ENCODE results near the gene AGPAT4.
A peak's percentile ranks its signal among the peaks of the same experiment; 100 is the strongest.

AGPAT4 gene

DNA sequence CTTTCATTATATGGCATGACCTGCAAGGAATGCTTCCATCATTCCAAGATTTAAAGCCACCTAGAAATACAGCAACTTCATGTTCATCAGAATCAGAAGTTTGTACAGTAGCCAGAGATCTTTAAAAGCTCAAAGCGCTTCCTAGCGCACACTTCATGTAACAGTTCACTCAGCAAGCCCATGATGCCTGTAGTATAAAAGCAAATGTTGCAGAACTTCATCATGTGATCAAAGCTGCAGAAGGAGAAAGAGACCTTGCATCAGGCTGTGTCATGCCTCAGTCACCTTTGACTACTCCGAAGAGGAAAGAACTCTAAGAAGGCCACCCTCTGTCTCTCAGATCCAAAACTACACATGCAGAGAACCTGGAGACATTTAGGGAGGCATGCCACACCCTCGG lies 78.5 kb downstream of the AGPAT4 start:
- peak; percentile 14 for DNase-seq (ENCODE audit: low read depth)
- TF ChIP-seq, protein P1, sequence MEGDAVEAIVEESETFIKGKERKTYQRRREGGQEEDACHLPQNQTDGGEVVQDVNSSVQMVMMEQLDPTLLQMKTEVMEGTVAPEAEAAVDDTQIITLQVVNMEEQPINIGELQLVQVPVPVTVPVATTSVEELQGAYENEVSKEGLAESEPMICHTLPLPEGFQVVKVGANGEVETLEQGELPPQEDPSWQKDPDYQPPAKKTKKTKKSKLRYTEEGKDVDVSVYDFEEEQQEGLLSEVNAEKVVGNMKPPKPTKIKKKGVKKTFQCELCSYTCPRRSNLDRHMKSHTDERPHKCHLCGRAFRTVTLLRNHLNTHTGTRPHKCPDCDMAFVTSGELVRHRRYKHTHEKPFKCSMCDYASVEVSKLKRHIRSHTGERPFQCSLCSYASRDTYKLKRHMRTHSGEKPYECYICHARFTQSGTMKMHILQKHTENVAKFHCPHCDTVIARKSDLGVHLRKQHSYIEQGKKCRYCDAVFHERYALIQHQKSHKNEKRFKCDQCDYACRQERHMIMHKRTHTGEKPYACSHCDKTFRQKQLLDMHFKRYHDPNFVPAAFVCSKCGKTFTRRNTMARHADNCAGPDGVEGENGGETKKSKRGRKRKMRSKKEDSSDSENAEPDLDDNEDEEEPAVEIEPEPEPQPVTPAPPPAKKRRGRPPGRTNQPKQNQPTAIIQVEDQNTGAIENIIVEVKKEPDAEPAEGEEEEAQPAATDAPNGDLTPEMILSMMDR (IDR thresholded peaks at IDR 0.05; ENCODE audit: insufficient read depth, low read depth, low read length, missing control alignments), result no peak
- H3K4me3 ChIP-seq (ENCODE audit: low read length), result no peak overlapping the region

DNA sequence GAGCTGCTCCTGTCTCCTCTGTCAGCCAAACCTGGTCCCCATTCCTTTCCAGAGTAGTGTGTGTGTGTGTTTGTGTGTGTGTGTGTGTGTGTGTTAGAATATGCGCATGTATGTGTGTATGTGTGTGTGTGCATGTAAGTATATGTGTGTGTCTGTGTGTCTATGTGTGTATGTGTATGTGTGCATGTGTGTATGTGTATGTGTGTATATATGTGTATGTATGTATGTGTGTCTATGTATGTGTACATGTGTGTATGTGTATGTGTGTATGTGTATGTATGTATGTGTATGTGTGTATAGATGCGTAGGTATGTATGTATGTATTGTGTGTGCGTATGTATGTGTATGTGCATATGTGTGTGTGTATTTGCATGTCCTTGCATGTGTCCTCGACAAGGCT lies 79.5 kb downstream of the AGPAT4 start:
- DNase-seq (ENCODE audit: low read depth), result no peak
- TF ChIP-seq, protein P1 (IDR thresholded peaks at IDR 0.05; ENCODE audit: insufficient read depth, low read depth, low read length, missing control alignments), result no peak
- no peak overlapping the region for H3K4me3 ChIP-seq (ENCODE audit: low read length)

DNA sequence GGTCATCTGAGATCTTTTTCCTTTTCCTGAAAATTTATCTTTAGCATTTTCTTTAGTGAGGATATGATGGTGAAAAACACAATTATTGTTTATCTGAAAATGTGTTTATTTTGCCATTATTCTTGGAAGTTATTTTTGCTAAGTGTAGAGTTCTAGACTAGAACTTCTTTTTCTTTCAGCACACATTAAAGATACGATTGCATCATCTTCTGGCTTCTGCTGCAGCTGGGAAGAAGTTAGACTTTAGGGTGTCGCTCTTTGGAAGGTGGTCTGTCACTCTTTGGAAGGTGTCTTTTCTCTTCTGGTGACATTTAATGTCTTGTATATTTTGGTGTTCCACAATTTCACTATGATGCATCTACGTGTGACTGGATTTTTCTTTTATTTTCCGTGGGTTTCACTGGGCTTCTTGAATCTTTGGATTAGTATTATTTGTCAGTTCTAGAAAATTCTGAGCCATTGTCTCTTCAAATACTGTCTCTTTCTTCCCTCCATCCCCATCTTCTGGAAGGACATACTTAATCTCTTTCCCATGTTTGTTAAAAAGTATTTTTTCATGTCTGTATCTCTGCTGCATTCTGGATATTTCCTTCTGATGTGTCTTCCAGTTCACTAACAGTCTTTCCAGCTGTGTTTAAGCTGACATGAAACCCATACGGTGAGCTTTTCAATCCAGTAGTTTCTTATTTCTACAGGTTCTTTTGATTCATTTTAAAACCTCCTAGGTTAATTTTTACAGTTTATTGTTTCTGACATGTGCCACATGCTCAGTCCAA lies 81.0 kb downstream of the AGPAT4 start:
- no peak for DNase-seq (ENCODE audit: low read depth)
- TF ChIP-seq, protein P1 (IDR thresholded peaks at IDR 0.05; ENCODE audit: insufficient read depth, low read depth, low read length, missing control alignments), result no peak
- no peak overlapping the region for H3K4me3 ChIP-seq (ENCODE audit: low read length)

DNA sequence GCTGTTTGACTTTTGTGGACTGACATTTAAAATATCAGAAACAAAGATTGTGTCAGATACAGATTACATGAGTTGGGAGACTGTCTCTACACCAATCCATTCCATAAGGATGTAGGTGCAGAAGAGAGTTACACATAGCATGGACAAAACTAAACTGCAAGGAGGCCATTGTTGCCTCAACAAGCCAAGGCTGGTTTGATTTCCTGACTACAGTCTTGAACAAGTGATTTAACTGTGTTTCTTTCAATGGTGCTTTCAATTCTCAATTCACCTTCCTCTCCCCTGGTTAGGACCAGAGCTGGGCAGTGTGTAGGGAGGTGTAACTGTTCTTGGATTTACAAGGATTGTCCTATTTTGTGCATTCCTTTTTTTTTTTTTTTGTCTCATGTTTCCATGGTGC lies 82.2 kb downstream of the AGPAT4 start:
- TF ChIP-seq, protein P1 (IDR thresholded peaks at IDR 0.05; ENCODE audit: insufficient read depth, low read depth, low read length, missing control alignments), result no peak
- H3K4me3 ChIP-seq (ENCODE audit: low read length), result no peak overlapping the region
- DNase-seq (ENCODE audit: low read depth), result no peak

DNA sequence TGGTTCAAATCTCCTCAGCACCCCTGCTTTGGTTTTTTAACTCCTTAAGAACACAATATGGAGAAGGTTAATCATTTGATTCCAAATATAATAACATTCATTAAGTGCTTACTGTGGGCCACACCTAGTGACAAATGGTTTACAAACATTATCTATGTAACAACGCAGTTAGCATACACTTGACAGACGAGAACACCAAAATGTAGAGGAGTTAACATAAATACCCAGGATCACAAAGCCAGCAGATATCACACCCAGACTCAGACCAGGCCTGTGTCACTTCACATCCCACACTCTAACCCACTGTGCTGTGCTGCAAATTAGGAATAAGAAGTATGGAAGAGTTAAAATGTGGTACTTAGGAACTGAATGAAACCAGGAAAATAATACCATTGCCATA lies 82.9 kb downstream of the AGPAT4 start:
- TF ChIP-seq, protein P1 (IDR thresholded peaks at IDR 0.05; ENCODE audit: insufficient read depth, low read depth, low read length, missing control alignments), result no peak
- DNase-seq (ENCODE audit: low read depth), result no peak
- no peak overlapping the region for H3K4me3 ChIP-seq (ENCODE audit: low read length)

DNA sequence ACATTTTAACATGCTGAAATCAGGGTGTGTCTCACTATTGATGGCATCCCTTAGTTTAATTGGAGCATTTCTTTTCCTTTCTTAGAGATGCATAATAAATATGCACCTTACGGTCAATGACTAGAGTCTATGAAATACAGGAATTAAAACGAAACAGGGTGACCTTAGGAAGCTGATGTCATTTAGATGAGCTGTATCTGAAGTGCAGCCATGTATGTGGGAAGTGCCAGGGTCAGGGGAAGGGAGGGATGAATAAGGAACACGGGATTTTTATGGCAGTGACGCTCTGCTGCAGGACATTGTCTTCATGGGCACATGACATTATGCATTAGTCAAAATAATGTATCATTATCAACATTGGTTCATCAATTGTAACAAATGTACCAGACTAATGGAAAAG lies 84.0 kb downstream of the AGPAT4 start:
- no peak for DNase-seq (ENCODE audit: low read depth)
- no peak overlapping the region for H3K4me3 ChIP-seq (ENCODE audit: low read length)
- TF ChIP-seq, protein P1 (IDR thresholded peaks at IDR 0.05; ENCODE audit: insufficient read depth, low read depth, low read length, missing control alignments), result no peak
